Activated CD8-positive, alpha-beta memory T cell treated with anti-CD3 and anti-CD28 coated beads, Interleukin-2, amount 10 ng/mL, durations not matched to agents 7 days and 5 days (primary cell): ENCODE results near the gene TMC3. TPM values are rescaled to one million over a fixed set of nuclear protein-coding genes. Genes with fewer than 3 reads are reported as not detected.
A peak's percentile ranks its signal among the peaks of the same experiment; 100 is the strongest.
"Not testable (repeated sequence)": the region's sequence is repeated elsewhere in the genome, so short reads cannot be mapped to it uniquely, and the experiment has no call there.

Source experiments
- ATAC-seq: fragments of 150-1000 bp; cut with Tn5 transposase; one replicate; pipeline ENCODE4 v1.10.0; 2021; ENCODE audit warnings: moderate library complexity
- CTCF ChIA-PET: fragments of 350-600 bp; sonication (Branson Sonifier 250); formaldehyde crosslinking; loops from one replicate; lab custom pipeline; 2021; ENCODE audit warnings: antibody characterized with exemption; lab: Charles Lee
- DNase-seq: peaks from one replicate; pipeline ENCODE4 v3.0.0-alpha.2; 2020
- H3K27ac Mint-ChIP-seq: one replicate; pipeline ENCODE4 v1.8.0; 2021; ENCODE audit warnings: mild to moderate bottlenecking, mixed read lengths
- H3K27me3 Mint-ChIP-seq: one replicate; pipeline ENCODE4 v1.8.0; 2021; ENCODE audit warnings: mixed read lengths
- H3K36me3 Mint-ChIP-seq: one replicate; pipeline ENCODE4 v1.8.0; 2021; ENCODE audit warnings: mild to moderate bottlenecking, mixed read lengths
- H3K4me1 Mint-ChIP-seq: one replicate; pipeline ENCODE4 v1.8.0; 2021; ENCODE audit warnings: mixed read lengths
- H3K4me3 Mint-ChIP-seq: one replicate; pipeline ENCODE4 v1.8.0; 2021; ENCODE audit warnings: mild to moderate bottlenecking, moderate library complexity, mixed read lengths
- H3K9me3 Mint-ChIP-seq: one replicate; pipeline ENCODE4 v1.8.0; 2022; ENCODE audit warnings: low read depth, mixed read lengths
- total RNA-seq, 2 experiments: library from RNA; stranded (reverse); gene quantifications; one replicate each; pipeline ENCODE4 v1.2.3, GENCODE V29; 2021

TMC3 gene
- total RNA-seq, 2 experiments from 2014 or later, result not detected

- Mint-ChIP-seq H3K9me3 (no peaks in the 10 kb centered on the region), H3K27ac (no peak overlapping the region), H3K27me3 (no peaks in the 10 kb centered on the region), H3K36me3 (no peaks in the 10 kb centered on the region), H3K4me3 (no peak overlapping the region), H3K4me1 (peaks cover 17% of the 10 kb centered on the region)
- DNase-seq (no peak), ATAC-seq (no peak)
- CTCF ChIA-PET, result interaction anchor here (0.6 to 9.7 kb wide), 9 partner anchors 13 to 73 kb away, joined by 3 to 78 read pairs (median 3); partner anchors contain the start of gene STARD5
These were observed 36.8 kb downstream of the TMC3 start for GRCh38 chr15:81337241-81337640.

GRCh38 chr15:81336568-81336967 is 37.4 kb downstream of the TMC3 start:
- H3K9me3 Mint-ChIP-seq, result no peaks in the 10 kb centered on the region
- peaks cover 17% of the 10 kb centered on the region for H3K4me1 Mint-ChIP-seq
- no peak overlapping the region for H3K27ac Mint-ChIP-seq
- H3K27me3 Mint-ChIP-seq, result no peaks in the 10 kb centered on the region
- H3K36me3 Mint-ChIP-seq, result no peaks in the 10 kb centered on the region
- CTCF ChIA-PET, result interaction anchor here (0.6 to 9.7 kb wide), 8 partner anchors 12 to 72 kb away, joined by 3 to 78 read pairs (median 4); partner anchors contain the start of gene STARD5
- ATAC-seq, result peak; percentile 55
- H3K4me3 Mint-ChIP-seq, result no peak overlapping the region
- DNase-seq, result peak; percentile 55

- no peaks in the 10 kb centered on the region for H3K36me3 Mint-ChIP-seq
- no peak overlapping the region for H3K4me3 Mint-ChIP-seq
- no peak for ATAC-seq
- no peaks in the 10 kb centered on the region for H3K9me3 Mint-ChIP-seq
- CTCF ChIA-PET, result interaction anchor here (1.3 to 9.7 kb wide), 7 partner anchors 20 to 68 kb away, joined by 3 to 78 read pairs (median 6); no protein-coding TSS in a partner anchor
- H3K27ac Mint-ChIP-seq, result no peak overlapping the region
- H3K27me3 Mint-ChIP-seq, result no peaks in the 10 kb centered on the region
- no peak for DNase-seq
- peaks cover 17% of the 10 kb centered on the region for H3K4me1 Mint-ChIP-seq
These were observed 38.4 kb downstream of the TMC3 start for GRCh38 chr15:81335631-81336030.

GRCh38 chr15:81334768-81335435 is 39.1 kb downstream of the TMC3 start:
- Mint-ChIP-seq H3K36me3 (no peaks in the 10 kb centered on the region), H3K4me1 (peaks cover 17% of the 10 kb centered on the region), H3K27me3 (no peaks in the 10 kb centered on the region), H3K9me3 (no peaks in the 10 kb centered on the region), H3K27ac (no peak overlapping the region), H3K4me3 (no peak overlapping the region)
- CTCF ChIA-PET, result interaction anchor here (0.8 to 9.7 kb wide), 7 partner anchors 21 to 67 kb away, joined by 3 to 78 read pairs (median 3); no protein-coding TSS in a partner anchor
- ATAC-seq, result no peak
- DNase-seq, result no peak

GRCh38 chr15:81333363-81333762 is 40.6 kb downstream of the TMC3 start:
- H3K4me3 Mint-ChIP-seq, result no peak overlapping the region
- no peak for ATAC-seq
- no peaks in the 10 kb centered on the region for H3K27me3 Mint-ChIP-seq
- H3K4me1 Mint-ChIP-seq, result peaks cover 12% of the 10 kb centered on the region
- DNase-seq, result no peak
- CTCF ChIA-PET, result interaction anchor here (1.5 to 9.7 kb wide), 4 partner anchors 12 to 65 kb away, joined by 4 to 78 read pairs (median 32); no protein-coding TSS in a partner anchor
- no peak overlapping the region for H3K27ac Mint-ChIP-seq
- H3K36me3 Mint-ChIP-seq, result no peaks in the 10 kb centered on the region
- H3K9me3 Mint-ChIP-seq, result no peaks in the 10 kb centered on the region

- H3K9me3 Mint-ChIP-seq, result no peaks in the 10 kb centered on the region
- ATAC-seq (no peak), DNase-seq (no peak)
- no peak overlapping the region for H3K27ac Mint-ChIP-seq
- CTCF ChIA-PET, result interaction anchor here (1.4 to 9.7 kb wide), 5 partner anchors 11 to 64 kb away, joined by 4 to 78 read pairs (median 5); no protein-coding TSS in a partner anchor
- no peaks in the 10 kb centered on the region for H3K36me3 Mint-ChIP-seq
- no peaks in the 10 kb centered on the region for H3K27me3 Mint-ChIP-seq
- H3K4me3 Mint-ChIP-seq, result no peak overlapping the region
- peaks cover 9% of the 10 kb centered on the region for H3K4me1 Mint-ChIP-seq
These were observed 41.7 kb downstream of the TMC3 start for GRCh38 chr15:81332326-81332725.

GRCh38 chr15:81331600-81331999 is 42.4 kb downstream of the TMC3 start:
- Mint-ChIP-seq H3K36me3 (no peaks in the 10 kb centered on the region), H3K9me3 (no peaks in the 10 kb centered on the region), H3K4me3 (no peak overlapping the region), H3K27me3 (no peaks in the 10 kb centered on the region), H3K4me1 (peaks cover 8% of the 10 kb centered on the region), H3K27ac (no peak overlapping the region)
- CTCF ChIA-PET, result interaction anchor here (1.0 to 9.7 kb wide), 5 partner anchors 11 to 64 kb away, joined by 3 to 78 read pairs (median 5); no protein-coding TSS in a partner anchor
- no peak for DNase-seq
- no peak for ATAC-seq

- H3K4me1 Mint-ChIP-seq, H3K4me3 Mint-ChIP-seq, H3K9me3 Mint-ChIP-seq, H3K27ac Mint-ChIP-seq, H3K27me3 Mint-ChIP-seq, ATAC-seq, H3K36me3 Mint-ChIP-seq, DNase-seq: not testable (repeated sequence)
- CTCF ChIA-PET, result interaction anchor here (1.0 to 9.7 kb wide), 4 partner anchors 10 to 63 kb away, joined by 3 to 78 read pairs (median 32); no protein-coding TSS in a partner anchor
These were observed 42.9 kb downstream of the TMC3 start for GRCh38 chr15:81331141-81331540.

- no peaks in the 10 kb centered on the region for H3K9me3 Mint-ChIP-seq
- no peak overlapping the region for H3K27ac Mint-ChIP-seq
- no peaks in the 10 kb centered on the region for H3K36me3 Mint-ChIP-seq
- no peak for DNase-seq
- no peak overlapping the region for H3K4me3 Mint-ChIP-seq
- no peak for ATAC-seq
- no peaks in the 10 kb centered on the region for H3K27me3 Mint-ChIP-seq
- CTCF ChIA-PET, result interaction anchor here (9.7 kb wide), 1 partner anchor 63 kb away, joined by 78 read pairs; no protein-coding TSS in a partner anchor
- peaks cover 8% of the 10 kb centered on the region for H3K4me1 Mint-ChIP-seq
These were observed 43.5 kb downstream of the TMC3 start for GRCh38 chr15:81330366-81331090.

- Mint-ChIP-seq H3K36me3 (no peaks in the 10 kb centered on the region), H3K27ac (no peak overlapping the region), H3K4me1 (peaks cover 12% of the 10 kb centered on the region), H3K4me3 (no peak overlapping the region), H3K9me3 (no peaks in the 10 kb centered on the region), H3K27me3 (no peaks in the 10 kb centered on the region)
- ATAC-seq (no peak), DNase-seq (no peak)
- CTCF ChIA-PET, result interaction anchor here (1.9 kb wide), 1 partner anchor 54 kb away, joined by 5 read pairs; no protein-coding TSS in a partner anchor
These were observed 44.6 kb downstream of the TMC3 start for GRCh38 chr15:81329446-81329845.

- CTCF ChIA-PET, result interaction anchor here (0.7 to 3.5 kb wide), 4 partner anchors 16 to 62 kb away, joined by 3 to 20 read pairs (median 4); no protein-coding TSS in a partner anchor
- no peak overlapping the region for H3K4me3 Mint-ChIP-seq
These were observed 46.5 kb downstream of the TMC3 start for GRCh38 chr15:81327516-81327915.

GRCh38 chr15:81326466-81327212 is 47.4 kb downstream of the TMC3 start:
- no peaks in the 10 kb centered on the region for H3K9me3 Mint-ChIP-seq

More at GRCh38 chr15:81327516-81327915, 46.5 kb downstream of the TMC3 start:
- Mint-ChIP-seq H3K27ac (no peak overlapping the region), H3K36me3 (no peaks in the 10 kb centered on the region), H3K9me3 (no peaks in the 10 kb centered on the region), H3K27me3 (no peaks in the 10 kb centered on the region), H3K4me1 (peaks cover 24% of the 10 kb centered on the region)
- DNase-seq (no peak), ATAC-seq (no peak)

More at GRCh38 chr15:81326466-81327212, 47.4 kb downstream of the TMC3 start:
- Mint-ChIP-seq H3K27me3 (no peaks in the 10 kb centered on the region), H3K36me3 (peaks cover 2% of the 10 kb centered on the region), H3K27ac (no peak overlapping the region), H3K4me1 (peaks cover 29% of the 10 kb centered on the region), H3K4me3 (no peak overlapping the region)
- CTCF ChIA-PET, result interaction anchor here (1.3 to 3.5 kb wide), 2 partner anchors 51 to 61 kb away, joined by 12 to 20 read pairs; no protein-coding TSS in a partner anchor
- ATAC-seq, result no peak
- no peak for DNase-seq
